Measurements from ENCODE around the gene MRPL36.

DNA sequence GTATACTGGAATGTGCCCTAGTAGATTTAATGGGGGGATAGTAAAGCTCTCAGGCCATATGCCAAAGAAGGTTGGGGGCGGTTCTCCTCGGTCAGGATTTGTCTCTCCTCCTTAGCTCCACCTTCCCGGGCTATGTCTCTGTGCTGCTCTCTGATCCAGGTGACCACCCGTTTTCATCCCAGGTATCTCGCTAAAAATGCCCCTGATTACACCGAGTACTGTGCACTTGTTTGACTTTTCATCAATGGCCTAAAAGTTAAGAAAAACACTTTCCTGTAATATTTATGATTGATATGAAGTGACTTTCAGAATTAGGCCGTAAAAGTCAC, 2.3 kb upstream of the MRPL36 start:
- no peak for TF ChIP-seq TEAD4 (CRISPR knock-in tag; IDR thresholded peaks at IDR 0.05)
- TF ChIP-seq, protein P1, sequence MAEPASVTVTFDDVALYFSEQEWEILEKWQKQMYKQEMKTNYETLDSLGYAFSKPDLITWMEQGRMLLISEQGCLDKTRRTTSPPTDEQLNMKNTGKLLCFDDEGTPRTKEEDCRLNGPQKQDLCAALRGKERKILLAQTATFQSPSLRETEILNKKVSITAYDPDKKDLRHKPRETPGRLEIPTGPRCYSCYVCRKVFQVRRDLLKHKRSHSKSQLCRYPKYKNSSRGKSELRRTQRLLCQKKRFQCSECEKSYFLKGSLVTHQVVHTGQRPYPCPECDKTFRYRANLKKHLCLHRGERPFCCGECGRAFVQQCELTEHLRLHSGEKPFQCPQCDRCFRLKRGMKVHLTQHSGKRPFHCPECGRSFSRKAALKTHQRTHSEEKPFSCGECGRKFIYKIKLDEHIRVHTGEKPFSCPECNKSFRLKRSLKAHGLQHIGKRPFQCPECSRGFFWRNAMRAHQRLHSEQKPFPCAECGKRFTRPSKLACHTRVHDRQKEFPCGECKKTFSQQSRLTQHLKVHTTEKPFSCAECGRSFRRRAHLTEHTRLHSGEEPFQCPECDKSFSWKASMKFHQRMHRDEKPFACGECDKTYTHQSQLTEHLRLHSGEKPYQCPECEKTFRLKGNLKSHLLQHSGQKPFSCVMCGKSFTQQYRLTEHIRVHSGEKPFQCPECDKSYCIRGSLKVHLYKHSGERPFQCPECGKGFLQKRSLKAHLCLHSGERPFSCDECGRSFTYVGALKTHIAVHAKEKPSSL (CRISPR knock-in tag; conservative IDR thresholded peaks at IDR 0.05), result no peak
- TF ChIP-seq, protein P2, sequence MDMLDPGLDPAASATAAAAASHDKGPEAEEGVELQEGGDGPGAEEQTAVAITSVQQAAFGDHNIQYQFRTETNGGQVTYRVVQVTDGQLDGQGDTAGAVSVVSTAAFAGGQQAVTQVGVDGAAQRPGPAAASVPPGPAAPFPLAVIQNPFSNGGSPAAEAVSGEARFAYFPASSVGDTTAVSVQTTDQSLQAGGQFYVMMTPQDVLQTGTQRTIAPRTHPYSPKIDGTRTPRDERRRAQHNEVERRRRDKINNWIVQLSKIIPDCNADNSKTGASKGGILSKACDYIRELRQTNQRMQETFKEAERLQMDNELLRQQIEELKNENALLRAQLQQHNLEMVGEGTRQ (CRISPR knock-in tag; IDR thresholded peaks at IDR 0.05), result no peak
- TF ChIP-seq, protein P3, sequence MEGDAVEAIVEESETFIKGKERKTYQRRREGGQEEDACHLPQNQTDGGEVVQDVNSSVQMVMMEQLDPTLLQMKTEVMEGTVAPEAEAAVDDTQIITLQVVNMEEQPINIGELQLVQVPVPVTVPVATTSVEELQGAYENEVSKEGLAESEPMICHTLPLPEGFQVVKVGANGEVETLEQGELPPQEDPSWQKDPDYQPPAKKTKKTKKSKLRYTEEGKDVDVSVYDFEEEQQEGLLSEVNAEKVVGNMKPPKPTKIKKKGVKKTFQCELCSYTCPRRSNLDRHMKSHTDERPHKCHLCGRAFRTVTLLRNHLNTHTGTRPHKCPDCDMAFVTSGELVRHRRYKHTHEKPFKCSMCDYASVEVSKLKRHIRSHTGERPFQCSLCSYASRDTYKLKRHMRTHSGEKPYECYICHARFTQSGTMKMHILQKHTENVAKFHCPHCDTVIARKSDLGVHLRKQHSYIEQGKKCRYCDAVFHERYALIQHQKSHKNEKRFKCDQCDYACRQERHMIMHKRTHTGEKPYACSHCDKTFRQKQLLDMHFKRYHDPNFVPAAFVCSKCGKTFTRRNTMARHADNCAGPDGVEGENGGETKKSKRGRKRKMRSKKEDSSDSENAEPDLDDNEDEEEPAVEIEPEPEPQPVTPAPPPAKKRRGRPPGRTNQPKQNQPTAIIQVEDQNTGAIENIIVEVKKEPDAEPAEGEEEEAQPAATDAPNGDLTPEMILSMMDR (IDR thresholded peaks at IDR 0.05), result no peak
- no peak for TF ChIP-seq TCF7 (CRISPR knock-in tag; IDR thresholded peaks at IDR 0.05; ENCODE audit: low read depth)
- no peak for TF ChIP-seq ETV6 (CRISPR knock-in tag; IDR thresholded peaks at IDR 0.05)
- TF ChIP-seq, protein P4, sequence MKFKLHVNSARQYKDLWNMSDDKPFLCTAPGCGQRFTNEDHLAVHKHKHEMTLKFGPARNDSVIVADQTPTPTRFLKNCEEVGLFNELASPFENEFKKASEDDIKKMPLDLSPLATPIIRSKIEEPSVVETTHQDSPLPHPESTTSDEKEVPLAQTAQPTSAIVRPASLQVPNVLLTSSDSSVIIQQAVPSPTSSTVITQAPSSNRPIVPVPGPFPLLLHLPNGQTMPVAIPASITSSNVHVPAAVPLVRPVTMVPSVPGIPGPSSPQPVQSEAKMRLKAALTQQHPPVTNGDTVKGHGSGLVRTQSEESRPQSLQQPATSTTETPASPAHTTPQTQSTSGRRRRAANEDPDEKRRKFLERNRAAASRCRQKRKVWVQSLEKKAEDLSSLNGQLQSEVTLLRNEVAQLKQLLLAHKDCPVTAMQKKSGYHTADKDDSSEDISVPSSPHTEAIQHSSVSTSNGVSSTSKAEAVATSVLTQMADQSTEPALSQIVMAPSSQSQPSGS (CRISPR knock-in tag; IDR thresholded peaks at IDR 0.05; ENCODE audit: borderline replicate concordance, low read depth), result no peak
- TF ChIP-seq, protein P5, sequence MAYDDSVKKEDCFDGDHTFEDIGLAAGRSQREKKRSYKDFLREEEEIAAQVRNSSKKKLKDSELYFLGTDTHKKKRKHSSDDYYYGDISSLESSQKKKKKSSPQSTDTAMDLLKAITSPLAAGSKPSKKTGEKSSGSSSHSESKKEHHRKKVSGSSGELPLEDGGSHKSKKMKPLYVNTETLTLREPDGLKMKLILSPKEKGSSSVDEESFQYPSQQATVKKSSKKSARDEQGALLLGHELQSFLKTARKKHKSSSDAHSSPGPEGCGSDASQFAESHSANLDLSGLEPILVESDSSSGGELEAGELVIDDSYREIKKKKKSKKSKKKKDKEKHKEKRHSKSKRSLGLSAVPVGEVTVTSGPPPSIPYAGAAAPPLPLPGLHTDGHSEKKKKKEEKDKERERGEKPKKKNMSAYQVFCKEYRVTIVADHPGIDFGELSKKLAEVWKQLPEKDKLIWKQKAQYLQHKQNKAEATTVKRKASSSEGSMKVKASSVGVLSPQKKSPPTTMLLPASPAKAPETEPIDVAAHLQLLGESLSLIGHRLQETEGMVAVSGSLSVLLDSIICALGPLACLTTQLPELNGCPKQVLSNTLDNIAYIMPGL (CRISPR knock-in tag; IDR thresholded peaks at IDR 0.05), result no peak
- no peak for TF ChIP-seq ZNF263 (CRISPR knock-in tag; IDR thresholded peaks at IDR 0.05; ENCODE audit: low read depth)
- no peak for TF ChIP-seq TP53 (CRISPR knock-in tag; IDR thresholded peaks at IDR 0.05)
- no peak for TF ChIP-seq CREB1 (CRISPR knock-in tag; IDR thresholded peaks at IDR 0.05)
- TF ChIP-seq IRF2 (CRISPR knock-in tag; IDR thresholded peaks at IDR 0.05; ENCODE audit: borderline replicate concordance, low read depth), result no peak
